WI38 (cell line): ENCODE measurements around the gene ATG7.

Experiments used
- H3K4me3 ChIP-seq: 2 replicates; pipeline ENCODE4 v1.5.1; 2011; ENCODE audit warnings: low read depth, mild to moderate bottlenecking, control low read depth, low read length
- CTCF ChIP-seq: IDR thresholded peaks from 2 replicates; pipeline ENCODE4 v1.5.1; 2012; ENCODE audit warnings: low read depth, mild to moderate bottlenecking, control low read depth, low read length

Gene ATG7

DNA sequence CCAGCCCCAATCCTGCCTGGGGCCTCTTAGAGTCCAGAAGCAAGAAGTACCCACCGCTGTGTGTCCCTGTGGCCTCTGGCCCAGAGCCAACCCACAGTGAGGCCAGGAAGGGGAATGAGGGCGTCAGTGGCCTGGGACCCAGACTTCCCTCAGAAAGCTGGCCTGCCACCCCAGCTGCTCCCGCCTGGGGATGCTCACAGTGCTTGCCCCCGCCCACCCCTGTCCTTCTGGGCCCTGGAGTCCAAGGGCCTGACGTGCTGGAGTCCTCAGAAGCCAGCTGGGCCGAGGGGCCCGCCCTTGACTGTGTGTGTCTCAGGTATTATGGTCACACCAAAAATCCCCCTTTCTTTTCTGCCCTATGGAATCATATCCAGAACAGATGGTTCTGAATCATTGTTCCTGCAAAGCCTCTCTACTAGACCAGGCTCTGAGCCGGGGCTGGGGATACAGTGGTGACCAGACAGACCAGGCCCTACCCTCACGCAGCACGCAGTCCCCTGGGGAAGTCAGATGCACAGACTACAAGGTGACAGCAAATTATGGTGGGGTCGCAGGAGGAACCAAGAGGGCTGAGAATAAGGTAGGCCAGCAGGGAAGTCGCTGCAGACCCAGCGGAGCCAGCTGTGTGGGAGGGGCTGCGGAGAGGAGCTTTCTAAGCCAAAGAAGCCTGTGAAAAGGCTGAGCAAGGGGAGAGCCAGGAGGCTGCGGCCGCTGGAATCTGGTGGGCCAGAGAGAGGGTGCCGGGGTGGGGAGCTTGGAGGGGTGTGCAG, 272.4 kb downstream of the ATG7 start:
- TF ChIP-seq CTCF: no peak
- no peak overlapping the region for H3K4me3 ChIP-seq

- no peak for TF ChIP-seq CTCF
- H3K4me3 ChIP-seq: no peak overlapping the region
Measured at GRCh38 chr3:11545186-11545851, 273.1 kb downstream of the ATG7 start.

DNA sequence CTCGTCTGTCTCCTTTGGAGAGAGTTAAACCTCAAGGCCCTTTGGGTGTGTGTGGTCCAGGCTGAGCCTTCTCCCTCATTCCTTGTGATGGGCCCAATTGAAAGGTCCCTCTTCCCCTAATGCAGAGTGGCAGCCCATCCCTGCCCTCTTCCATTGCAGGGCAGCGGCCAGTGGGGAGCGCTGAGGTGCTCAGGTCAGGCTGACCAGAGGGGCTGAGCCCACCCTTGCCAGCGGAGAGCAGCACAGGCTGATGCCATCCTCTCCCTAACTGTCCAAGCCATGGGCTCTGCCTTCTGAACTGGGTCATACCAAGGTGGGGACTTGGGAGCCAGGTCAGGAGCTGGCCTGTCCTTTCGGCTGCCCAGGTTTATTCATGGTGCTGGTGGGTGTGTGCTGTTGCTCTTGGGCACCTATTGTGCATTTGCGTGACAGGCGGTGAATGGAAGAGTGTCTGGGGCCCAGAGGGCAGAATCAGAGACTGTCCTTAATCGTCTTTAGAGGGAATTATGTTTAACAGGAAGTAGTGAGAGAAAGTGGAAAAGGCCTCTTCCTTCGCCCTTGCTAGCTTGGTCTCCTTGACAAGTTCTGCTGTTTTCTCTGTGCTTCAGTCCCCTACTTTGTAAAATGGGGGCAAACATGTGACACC, 274.6 kb downstream of the ATG7 start:
- no peak for TF ChIP-seq CTCF
- no peak overlapping the region for H3K4me3 ChIP-seq

GRCh38 chr3:11547498-11547897, 275.3 kb downstream of the ATG7 start:
- H3K4me3 ChIP-seq: no peak overlapping the region
- no peak for TF ChIP-seq CTCF

DNA sequence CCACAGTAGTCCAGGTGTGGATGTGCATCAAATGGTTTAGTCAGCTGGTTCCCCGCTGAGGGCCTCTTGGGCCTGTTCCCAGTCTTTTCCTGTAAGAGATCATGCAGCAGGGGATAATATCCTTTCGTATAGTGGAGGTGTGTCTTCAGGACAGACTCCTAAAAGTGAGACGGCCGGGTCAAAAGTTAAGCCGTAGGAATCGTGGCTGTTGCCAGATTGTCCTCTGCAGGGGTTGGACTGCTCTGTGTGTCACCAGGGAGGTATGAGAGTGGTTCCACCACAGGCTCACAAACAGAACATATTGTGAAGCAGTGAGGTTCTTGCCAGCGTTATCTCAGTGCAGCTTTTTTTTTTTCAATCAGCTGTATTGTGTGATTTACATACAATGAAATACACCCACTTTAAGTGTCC, 276.5 kb downstream of the ATG7 start:
- no peak for TF ChIP-seq CTCF
- H3K4me3 ChIP-seq: no peak overlapping the region

GRCh38 chr3:11549580-11550140, 277.5 kb downstream of the ATG7 start:
- H3K4me3 ChIP-seq: no peak overlapping the region
- no peak for TF ChIP-seq CTCF
